Epithelial cell of esophagus (primary cell): Measurements from ENCODE around the gene SIDT2.

ENCODE experiments used
- DNase-seq: peaks from one replicate; pipeline ENCODE4 v3.0.0; 2010; ENCODE audit warnings: low read depth
- H3K4me3 ChIP-seq: 2 replicates; pipeline ENCODE4 v1.5.1; 2011; ENCODE audit warnings: mild to moderate bottlenecking, low read length, control low read depth
- CTCF ChIP-seq: IDR thresholded peaks from 2 replicates; pipeline ENCODE4 v1.5.1; 2011; ENCODE audit warnings: low read depth, mild to moderate bottlenecking, low read length, control low read depth, inconsistent platforms; ENCODE audit not compliant: insufficient read depth; ENCODE audit errors: missing control alignments

Gene SIDT2

GRCh38 chr11:117175104-117175503 is 3.4 kb upstream of the SIDT2 start:
- no peak for TF ChIP-seq CTCF
- DNase-seq = no peak
- H3K4me3 ChIP-seq = no peak overlapping the region

DNA sequence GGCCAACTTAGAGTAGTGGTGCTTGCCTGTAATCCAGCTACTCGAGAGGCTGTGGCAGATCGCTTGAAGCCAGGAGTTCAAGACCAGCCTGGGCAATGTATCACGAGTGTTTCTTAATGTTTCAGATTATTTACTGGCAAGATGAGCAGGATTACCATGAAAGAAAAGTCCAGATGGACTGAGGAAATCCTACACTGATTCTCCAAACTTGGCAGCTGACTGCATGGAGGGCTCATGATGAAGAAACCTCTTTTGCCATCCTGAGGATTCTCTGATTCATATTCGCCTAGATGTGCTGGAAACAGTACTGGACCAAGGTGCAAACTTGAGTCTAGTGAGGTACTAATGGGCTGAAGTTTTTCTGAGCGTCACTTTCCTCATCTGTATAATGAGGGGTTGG is 2.8 kb upstream of the SIDT2 start:
- no peak overlapping the region for H3K4me3 ChIP-seq
- DNase-seq = no peak
- TF ChIP-seq CTCF = no peak

- no peak overlapping the region for H3K4me3 ChIP-seq
- TF ChIP-seq CTCF = no peak
- DNase-seq = no peak
Observed at GRCh38 chr11:117176186-117176585, 2.4 kb upstream of the SIDT2 start.

DNA sequence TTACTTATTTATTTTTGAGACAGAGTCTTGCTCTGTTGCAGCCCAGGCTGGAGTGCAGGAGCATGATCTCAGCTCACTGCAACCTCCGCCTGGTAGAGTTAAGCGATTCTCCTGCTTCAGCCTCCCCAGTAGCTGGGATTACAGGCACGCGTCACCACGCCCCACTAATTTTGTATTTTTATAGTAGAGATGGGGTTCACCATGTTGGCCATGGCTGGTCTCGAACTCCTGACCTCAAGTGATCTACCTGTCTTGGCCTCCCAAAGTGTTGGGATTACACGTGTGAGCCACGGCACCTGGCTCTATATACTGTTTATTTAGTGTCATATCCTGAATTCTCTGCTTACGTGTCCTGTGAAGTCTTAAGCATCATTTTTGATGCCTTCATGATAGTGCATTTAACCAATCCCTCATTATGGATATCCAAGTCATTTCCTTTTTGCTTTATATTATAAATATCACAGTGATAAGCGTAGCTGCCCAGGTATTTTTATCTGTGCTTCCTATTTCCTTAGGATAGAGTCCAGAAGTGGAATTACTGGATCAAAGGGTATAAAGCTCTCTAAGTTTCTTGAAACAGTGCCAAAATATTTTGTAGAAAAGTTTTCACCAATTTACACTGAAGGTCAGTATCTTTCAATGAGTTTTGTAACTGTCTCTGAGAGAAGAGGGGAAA is 871 bp upstream of the SIDT2 start:
- TF ChIP-seq CTCF = no peak
- peak overlapping the region; percentile 74 for H3K4me3 ChIP-seq
- DNase-seq = peak; percentile 31

DNA sequence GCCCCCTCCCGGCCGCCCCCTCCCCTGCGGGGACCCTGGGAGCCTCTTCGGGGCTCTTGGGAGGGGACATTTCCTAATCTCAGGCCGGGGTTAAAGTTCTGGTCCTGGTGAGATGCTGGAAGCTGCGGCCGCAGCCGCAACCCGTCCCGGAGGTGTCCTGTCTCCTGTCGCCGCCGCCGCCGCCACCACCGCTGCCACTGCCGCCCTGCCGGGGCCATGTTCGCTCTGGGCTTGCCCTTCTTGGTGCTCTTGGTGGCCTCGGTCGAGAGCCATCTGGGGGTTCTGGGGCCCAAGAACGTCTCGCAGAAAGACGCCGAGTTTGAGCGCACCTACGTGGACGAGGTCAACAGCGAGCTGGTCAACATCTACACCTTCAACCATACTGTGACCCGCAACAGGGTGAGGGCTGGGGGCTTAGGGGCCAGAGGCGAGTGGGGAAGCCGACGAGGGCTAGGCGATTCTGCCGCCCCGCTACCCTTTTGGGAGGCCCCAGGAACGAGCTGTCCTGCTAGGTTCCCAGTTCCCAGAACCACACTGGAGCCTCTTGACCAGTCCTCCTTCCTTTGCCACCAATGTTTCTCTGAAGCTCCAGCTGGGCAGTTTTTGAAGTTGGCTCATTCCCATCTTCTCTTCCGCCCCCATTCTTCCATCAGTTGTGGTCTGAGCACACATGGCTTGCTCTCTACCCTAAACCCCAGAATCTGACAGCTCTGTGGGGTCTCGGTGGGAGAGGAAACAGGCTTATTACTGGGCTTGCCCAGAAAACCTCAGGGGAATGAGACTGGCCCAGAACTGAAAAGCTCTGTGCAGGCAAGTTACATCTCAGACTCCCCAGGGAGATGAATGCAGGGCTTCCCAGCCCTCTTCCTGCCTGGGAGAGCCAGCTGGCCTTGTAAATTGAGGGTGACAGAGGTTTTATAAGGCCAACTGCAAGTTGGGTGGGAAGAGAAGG is 781 bp downstream of the SIDT2 start:
- no peak for DNase-seq
- peak overlapping the region; percentile 74 for H3K4me3 ChIP-seq
- TF ChIP-seq CTCF = no peak

- H3K4me3 ChIP-seq = peak overlapping the region; percentile 74
- DNase-seq = no peak
- TF ChIP-seq CTCF = no peak
Observed at GRCh38 chr11:117180020-117180419, 1.5 kb downstream of the SIDT2 start.
